ENCODE measurements around the gene ANKRD31. TPM values are rescaled to one million over a fixed set of nuclear protein-coding genes. Genes with fewer than 3 reads are reported as not detected.

Gene ANKRD31
- total RNA-seq, 4 donors from 2014 or later, result 0.12 to 0.79 (median 0.37) TPM

DNA sequence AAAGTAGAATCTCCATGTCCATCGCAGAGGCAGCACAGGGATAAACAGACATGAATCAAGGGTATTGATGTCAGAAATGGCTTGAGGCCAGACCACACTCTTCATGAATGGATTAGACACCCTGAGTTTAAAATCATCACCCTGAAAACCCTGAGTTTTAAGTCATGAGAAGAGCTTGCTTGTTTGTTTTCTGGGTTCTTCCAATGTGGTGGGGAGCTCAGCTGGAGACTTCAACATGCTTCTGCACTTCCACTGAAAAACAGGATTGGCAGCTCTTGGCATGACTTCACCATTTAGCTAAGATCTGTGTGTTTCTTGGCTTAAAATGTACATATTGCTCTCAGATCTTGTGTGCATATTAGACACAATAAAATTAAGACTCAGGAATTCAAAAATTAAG is 194.2 kb downstream of the ANKRD31 start:
- DNase-seq (ENCODE audit: low spot score) (no peak), ATAC-seq (ENCODE audit: low FRiP score) (no peak)
- TF ChIP-seq, protein P1, sequence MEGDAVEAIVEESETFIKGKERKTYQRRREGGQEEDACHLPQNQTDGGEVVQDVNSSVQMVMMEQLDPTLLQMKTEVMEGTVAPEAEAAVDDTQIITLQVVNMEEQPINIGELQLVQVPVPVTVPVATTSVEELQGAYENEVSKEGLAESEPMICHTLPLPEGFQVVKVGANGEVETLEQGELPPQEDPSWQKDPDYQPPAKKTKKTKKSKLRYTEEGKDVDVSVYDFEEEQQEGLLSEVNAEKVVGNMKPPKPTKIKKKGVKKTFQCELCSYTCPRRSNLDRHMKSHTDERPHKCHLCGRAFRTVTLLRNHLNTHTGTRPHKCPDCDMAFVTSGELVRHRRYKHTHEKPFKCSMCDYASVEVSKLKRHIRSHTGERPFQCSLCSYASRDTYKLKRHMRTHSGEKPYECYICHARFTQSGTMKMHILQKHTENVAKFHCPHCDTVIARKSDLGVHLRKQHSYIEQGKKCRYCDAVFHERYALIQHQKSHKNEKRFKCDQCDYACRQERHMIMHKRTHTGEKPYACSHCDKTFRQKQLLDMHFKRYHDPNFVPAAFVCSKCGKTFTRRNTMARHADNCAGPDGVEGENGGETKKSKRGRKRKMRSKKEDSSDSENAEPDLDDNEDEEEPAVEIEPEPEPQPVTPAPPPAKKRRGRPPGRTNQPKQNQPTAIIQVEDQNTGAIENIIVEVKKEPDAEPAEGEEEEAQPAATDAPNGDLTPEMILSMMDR (IDR thresholded peaks at IDR 0.05), result no peak

- no peak for DNase-seq (ENCODE audit: low spot score)
- no peak for ATAC-seq (ENCODE audit: low FRiP score)
- TF ChIP-seq, protein P1 (IDR thresholded peaks at IDR 0.05), result no peak
Measured at GRCh38 chr5:75040973-75041372, 195.7 kb downstream of the ANKRD31 start.

DNA sequence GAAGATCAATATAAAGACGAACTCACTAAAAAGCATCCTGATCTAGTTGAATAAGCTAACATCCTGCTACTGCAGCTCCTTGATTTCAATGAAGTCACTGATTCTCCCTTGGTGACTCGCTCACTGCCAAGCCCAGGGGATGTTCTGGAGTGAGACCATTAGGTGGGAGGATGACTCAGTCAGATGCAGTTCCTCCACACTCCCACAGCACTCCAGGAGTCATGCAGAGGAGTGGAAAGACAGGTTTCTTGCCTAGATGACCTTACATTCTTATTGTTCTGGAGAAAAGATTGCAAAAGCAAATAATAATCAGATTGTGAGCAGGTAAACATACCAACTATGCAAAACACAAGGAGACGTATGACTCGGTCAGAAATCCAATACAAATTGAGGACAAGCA is 199.6 kb downstream of the ANKRD31 start:
- ATAC-seq (ENCODE audit: low FRiP score) (no peak), DNase-seq (ENCODE audit: low spot score) (no peak)
- TF ChIP-seq, protein P1 (IDR thresholded peaks at IDR 0.05), result no peak

DNA sequence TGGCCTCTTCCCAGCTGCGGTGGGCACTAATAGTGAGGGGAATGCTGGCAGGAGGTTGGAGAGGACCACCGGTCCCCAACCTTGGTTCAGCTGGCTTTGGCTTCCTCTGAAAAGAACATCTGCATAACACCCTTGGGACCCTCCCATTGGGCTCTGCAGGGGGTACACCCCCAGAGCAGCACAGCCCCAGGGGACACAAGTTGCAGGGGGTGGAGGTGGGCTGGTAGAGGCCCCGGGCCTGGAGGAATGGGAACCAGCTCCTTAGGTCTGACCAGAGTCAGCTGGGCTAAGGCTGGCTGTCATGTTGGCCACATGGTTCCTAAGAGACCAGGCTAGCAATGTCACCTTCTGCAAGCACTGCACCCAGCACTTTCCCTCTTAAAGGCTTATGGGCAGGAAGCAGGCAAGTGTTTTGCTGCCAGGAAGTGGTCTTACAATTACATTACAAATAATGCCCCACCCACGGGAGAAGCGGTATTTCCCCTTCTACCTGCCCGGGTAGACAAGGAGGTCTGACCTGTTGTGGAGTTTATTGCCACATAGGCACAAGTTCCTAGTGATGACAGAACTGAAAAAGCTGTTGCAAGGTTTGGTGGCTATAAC is 202.4 kb downstream of the ANKRD31 start:
- TF ChIP-seq, protein P1 (IDR thresholded peaks at IDR 0.05), result no peak
- ATAC-seq (ENCODE audit: low FRiP score) (no peak), DNase-seq (ENCODE audit: low spot score) (no peak)

GRCh38 chr5:75031366-75031765 is 205.3 kb downstream of the ANKRD31 start:
- DNase-seq (ENCODE audit: low spot score) (no peak), ATAC-seq (ENCODE audit: low FRiP score) (no peak)
- TF ChIP-seq, protein P1 (IDR thresholded peaks at IDR 0.05), result no peak

DNA sequence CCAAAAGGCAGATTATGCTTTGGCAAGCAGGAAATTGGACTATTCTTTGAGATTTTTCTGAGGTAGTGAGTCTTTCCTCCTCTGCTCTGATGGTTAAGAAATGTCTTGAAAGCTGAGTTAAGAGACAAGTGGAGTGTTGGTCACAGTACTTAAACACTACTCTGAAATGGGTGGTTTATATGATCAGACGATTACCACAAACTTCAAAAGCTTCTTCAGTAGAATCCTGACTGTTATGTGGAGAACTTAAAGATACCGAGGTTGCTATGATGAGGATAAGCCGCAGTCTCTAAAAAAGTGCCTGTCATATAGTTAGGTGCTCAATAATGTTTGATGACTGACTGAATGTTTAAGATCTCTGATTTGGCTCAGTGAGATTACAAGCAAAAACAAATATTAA is 208.6 kb downstream of the ANKRD31 start:
- DNase-seq (ENCODE audit: low spot score) (no peak), ATAC-seq (ENCODE audit: low FRiP score) (no peak)
- TF ChIP-seq, protein P1 (IDR thresholded peaks at IDR 0.05), result no peak

DNA sequence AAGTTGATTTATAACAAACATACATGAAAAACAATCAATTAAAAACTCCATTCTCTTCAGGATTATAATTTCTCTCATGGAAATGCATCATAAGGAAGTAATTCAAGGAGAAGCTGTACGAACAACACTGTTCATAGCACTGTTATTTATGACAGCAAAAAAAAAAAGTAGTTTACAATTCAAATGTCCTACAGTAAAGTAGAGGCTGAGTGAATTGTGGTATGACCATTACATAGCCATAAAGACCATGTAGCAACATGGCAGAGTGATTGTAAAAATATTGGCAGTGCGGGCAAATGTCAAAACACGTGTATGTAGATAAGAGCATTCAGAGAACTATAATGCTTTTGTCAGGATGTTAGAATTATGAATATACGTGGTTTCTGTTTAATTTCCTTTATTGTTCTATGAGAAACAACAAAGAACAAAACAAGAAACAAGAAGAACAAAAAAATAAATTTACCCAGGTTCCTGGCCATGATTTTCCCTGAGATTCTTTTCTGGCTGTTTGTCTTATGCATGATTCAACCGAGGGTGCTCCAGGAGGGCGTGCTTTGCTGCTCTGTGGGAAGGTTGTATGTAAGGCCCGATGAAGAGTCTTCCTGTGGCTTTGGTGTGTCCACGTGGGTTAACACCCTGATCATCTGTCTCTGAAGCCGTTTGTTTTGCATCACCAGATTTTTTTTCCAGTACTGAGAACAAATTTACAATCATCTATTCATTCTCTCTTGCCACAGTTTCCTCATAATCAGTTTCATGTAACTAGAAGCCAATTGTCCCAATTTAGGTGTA is 213.1 kb downstream of the ANKRD31 start:
- DNase-seq (ENCODE audit: low spot score) (no peak), ATAC-seq (ENCODE audit: low FRiP score) (no peak)
- TF ChIP-seq, protein P1 (IDR thresholded peaks at IDR 0.05), result no peak
